Epithelial cell of prostate (primary cell): ENCODE results near the gene NTNG2.

Experiments
- DNase-seq: peaks from one replicate; pipeline ENCODE4 v3.0.0-alpha.2; 2011; ENCODE audit warnings: low read depth, low spot score
- H3K27ac ChIP-seq: fragments of 450-650 bp; 2 replicates; pipeline ENCODE4 v1.5.1; 2017; ENCODE audit warnings: mild to moderate bottlenecking

NTNG2 gene

GRCh38 chr9:132146039-132146438 lies 15.8 kb upstream of the NTNG2 start:
- no peak for DNase-seq
- H3K27ac ChIP-seq: no peak overlapping the region

DNA sequence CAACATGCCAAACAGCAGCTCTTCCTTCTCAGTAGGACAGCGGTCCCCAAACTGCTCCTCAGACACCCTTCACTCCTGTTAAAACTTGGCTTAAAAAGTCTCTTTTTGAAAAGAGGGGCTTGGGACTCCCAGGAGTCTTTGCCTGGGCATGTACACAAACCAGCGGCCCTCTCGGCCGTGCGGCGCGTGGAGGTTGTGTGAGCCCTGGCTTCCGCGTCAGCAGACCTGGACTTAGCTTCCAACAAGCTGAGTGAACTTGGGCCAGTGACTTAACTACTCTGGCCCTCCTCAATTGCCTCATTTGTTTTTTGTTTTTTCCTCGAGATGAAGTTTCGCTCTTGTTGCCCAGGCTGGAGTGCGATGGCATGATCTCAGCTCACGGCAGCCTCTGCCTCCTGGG lies 15.3 kb upstream of the NTNG2 start:
- no peak for DNase-seq

GRCh38 chr9:132147331-132147730 lies 14.5 kb upstream of the NTNG2 start:
- no peak overlapping the region for H3K27ac ChIP-seq
- DNase-seq: no peak

More for the DNA sequence above, 15.3 kb upstream of the NTNG2 start:
- no peak overlapping the region for H3K27ac ChIP-seq

DNA sequence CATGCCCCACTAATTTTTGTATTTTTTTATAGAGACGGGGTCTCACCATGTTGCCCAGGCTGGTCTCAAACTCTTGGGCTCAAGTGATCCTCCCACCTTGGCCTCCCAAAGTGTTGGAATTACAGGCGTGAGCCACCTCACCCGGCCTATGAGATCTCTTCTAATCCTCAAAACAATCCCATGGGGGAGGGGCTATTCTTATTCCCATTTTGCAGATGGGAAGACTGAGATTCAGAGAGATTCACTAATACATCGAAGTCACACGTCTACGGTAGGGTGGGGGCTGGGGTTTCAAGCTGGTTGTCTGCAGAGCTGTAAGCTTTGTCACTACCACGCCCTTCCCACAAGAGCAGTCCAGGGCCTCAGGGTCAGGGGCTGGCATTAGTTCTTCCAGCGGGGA lies 14.0 kb upstream of the NTNG2 start:
- no peak for DNase-seq
- H3K27ac ChIP-seq: no peak overlapping the region

GRCh38 chr9:132150256-132150655 lies 11.6 kb upstream of the NTNG2 start:
- H3K27ac ChIP-seq: no peak overlapping the region
- no peak for DNase-seq

- no peak overlapping the region for H3K27ac ChIP-seq
- DNase-seq: no peak
These were observed 10.7 kb upstream of the NTNG2 start for GRCh38 chr9:132151118-132151517.

- DNase-seq: no peak
- H3K27ac ChIP-seq: no peak overlapping the region
These were observed 9.6 kb upstream of the NTNG2 start for GRCh38 chr9:132152231-132152630.

DNA sequence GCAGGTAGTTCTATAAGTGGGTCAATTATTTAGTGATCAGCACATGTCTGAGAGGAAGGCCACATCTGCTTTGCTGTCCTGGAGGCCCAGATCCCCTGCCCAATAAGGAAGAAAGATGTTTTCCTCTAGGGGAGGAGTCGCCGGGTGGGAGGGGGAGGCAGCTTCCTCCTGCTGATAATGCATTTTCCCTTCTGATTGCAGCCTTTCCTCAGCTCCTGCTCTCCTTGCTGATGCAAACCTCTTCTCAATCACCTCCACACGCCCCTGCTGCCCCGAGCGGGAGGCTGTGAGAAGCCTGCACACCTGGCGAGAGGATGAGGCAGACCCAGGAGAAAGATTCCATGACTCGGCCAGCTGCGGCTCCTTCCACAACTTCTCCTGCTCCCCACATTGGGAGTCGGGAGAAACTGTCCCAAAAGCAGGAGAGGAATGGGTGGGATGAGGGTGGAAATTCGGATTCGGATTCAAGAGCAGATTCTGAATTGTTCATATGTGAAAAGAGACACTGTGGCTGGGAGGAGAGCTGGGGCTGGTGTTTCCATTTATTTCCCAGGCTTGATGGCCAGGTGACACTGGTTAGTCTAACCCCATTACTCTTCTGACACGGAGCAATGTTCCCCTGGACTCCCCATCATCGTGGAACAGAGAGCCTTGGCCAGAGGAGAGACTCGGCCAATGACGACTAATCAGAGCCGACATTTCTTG lies 6.8 kb upstream of the NTNG2 start:
- H3K27ac ChIP-seq: no peak overlapping the region
- DNase-seq: no peak

DNA sequence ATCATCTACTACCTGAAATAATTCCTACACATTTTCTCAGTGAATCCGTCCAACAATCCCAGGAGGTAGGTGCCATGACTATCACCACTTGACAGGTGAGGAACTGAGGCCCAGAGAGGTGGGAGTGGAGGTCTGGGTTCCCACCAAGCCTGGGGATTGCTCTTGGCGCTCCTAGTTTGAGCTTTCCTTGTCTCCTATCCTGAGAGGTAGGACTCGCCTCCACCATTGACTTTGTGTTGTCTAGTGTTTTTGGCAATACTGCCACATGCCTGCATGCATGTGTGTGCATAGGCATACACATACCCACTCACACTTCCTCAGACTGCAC lies 6.3 kb upstream of the NTNG2 start:
- DNase-seq: no peak
- H3K27ac ChIP-seq: no peak overlapping the region

- no peak for DNase-seq
- H3K27ac ChIP-seq: no peak overlapping the region
These were observed 5.6 kb upstream of the NTNG2 start for GRCh38 chr9:132156262-132156661.

DNA sequence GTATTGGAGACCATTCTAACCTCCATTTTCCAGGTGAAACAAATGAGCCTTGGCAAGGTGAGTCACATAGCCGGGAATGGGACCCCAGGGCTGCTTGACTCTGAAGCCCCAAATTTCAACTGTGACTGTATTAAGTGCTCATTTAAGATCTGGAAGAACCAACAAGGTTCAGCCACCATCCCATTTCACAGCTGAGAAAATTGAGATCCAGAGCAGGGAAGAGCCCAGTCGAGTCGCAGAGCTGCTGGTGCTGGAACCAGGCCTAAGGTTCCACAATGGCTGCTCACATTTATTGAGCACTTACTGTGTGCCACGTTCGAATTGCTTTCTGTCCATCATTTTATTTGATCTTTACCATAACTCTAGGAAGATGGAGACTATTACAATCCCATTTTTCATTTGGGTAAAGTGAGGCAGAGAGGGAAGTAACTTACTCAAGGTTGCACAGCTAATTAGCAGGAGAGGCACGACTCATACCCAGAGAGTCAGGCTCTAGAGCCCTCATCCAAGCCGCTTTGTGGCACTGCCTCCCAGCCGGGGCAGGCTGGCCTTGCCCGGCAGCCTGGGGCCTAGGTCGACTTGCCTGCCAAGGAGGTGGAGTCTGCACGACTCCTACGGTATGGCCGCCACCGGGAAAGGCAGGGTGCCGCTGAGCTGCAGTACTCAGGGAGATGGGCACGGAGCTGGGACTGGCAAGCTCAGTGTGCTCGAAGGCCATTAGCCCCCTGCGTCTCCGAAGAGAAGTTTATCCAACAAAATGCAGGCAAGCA lies 4.3 kb upstream of the NTNG2 start:
- no peak for DNase-seq
- H3K27ac ChIP-seq: no peak overlapping the region

DNA sequence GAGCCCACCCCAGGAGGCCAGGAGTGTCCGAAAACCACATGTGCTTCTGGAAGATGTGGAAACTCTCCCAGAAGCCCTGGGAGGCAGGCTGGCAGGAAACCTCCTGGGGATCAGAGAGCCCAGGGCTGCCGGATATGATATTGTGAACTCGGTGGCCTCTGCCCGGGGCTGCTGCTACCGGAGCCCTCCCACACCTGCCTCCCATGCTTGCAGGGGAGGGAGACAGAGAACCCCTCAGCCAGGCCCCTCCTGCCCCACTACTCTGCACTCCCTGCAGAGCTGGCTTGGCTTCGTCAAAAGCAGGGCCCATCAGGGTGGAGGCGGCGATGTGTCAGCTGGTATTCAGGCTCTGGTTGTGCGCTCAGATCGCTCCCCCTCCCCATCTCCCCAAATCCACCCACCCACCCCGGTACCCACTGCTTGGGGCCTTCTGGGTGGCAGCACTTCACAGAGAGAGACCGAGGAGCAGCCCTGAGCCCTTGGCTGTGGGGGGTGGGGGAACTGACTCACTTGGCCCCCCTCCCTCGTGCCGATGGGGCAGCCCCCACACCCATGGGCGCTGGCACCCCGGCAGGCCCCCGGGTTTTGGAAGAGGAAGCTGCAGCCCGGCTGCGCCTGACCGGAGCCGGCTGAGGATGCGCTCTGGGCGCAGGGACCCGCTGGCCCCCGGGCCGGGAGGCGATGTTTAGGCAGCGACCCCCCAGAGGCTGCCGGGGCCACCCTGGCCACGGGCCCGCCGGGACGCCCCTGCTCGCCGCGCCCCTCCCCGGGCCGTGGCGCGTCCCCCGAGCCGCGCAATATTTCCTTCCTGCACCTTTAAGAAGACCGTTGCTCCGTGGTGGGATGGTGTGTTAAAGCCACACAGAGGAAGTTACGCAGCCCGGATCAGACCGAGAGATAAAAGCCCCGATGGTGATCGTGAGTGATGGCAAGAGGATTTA lies 786 bp upstream of the NTNG2 start:
- no peak overlapping the region for H3K27ac ChIP-seq
- no peak for DNase-seq

GRCh38 chr9:132162764-132163456 lies 1.1 kb downstream of the NTNG2 start:
- H3K27ac ChIP-seq: no peak overlapping the region
- no peak for DNase-seq

DNA sequence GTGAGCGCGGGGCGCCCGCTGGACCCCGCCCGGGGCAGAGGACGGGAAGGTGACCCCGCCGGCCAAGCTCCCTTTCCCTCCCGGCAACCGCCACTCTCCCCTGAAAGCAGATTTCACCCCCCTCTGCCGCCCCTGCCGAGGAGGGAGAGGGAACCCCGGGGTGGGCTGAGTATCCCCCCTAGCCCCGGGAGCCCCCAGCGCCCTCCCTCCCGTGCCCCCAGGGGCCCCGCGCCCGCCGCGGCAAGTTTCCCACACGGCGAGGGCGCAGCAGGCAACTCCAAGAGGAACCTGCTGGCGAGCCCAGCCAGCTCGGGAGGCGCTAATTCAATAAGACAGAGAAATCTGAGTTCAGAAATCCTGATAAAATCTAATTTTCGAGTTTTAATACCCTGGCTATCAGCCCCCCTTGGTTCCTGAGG lies 1.6 kb downstream of the NTNG2 start:
- no peak overlapping the region for H3K27ac ChIP-seq
- DNase-seq: no peak

DNA sequence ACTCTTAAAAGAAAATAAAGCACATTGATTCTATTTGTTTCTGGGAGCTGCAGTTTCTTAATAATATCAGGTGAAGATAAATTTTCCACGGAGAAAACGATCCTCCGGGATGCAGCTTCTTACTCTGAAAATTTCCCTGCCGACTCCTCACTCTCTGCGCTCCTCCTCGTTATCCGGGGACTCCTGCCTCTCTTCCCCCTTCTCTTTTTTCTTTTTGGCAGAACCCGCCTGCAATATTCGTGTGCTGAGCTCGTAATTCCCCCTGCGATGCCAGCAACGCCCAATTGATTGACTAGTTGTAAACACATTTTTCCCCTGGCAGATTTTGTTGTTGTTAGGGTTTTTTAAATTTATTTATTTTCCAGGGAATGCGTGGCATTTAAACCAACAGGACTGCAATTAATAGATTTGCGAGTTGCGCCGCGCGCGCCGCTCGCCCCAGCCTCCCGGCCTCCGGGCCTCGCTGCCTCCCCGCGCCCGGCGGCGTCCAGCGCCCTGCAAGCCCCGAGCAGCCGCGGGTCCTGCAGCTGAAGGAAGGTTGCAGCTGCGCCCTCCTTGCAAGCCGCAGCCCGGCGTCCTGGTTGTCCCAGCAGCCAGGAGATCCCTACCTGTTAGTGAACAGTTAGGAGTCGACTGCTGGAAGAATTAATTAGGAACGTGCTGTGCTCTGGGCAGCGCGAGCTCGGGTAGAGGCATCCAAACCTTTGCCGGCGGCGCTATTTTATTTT lies 2.2 kb downstream of the NTNG2 start:
- no peak for DNase-seq

DNA sequence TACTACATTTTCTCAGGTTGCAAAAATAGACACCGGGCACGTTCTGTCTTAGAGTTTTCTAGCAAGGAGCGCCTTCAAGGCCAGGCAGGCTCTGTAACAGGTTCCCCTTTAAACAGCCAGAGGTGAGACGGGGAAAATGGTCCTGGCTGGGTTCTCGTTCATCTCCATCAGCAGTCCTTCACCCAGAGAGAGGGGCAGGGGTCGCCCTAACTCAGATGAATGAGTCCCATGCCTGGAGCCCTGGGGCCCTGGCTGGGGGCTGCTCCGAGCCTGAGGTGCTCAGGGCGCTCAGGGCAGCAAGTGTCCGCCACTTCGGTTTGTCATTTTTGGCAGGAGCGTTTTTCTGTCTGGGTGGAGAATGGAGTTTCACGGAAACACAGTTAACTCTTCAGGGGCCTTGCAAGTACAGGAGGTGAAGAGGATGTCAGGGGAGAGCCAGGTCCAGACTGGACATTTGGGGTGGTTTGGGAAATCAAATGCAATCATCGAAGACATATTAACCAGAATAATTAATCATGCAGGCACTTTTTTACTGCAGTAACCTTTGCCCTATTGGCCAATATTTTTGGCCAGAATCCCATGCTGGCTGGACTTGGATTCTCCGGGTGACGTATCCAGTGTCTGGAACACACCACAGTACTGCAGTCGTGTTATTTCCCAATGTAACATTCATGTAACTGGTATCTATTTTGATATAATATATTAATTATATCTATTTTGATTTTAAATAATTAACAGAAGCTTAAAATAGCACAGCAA lies 2.9 kb downstream of the NTNG2 start:
- no peak for DNase-seq

More for the DNA sequence above, 2.2 kb downstream of the NTNG2 start:
- no peak overlapping the region for H3K27ac ChIP-seq

GRCh38 chr9:132166599-132166998 lies 4.7 kb downstream of the NTNG2 start:
- no peak overlapping the region for H3K27ac ChIP-seq
- no peak for DNase-seq

More for the DNA sequence above, 2.9 kb downstream of the NTNG2 start:
- no peak overlapping the region for H3K27ac ChIP-seq

DNA sequence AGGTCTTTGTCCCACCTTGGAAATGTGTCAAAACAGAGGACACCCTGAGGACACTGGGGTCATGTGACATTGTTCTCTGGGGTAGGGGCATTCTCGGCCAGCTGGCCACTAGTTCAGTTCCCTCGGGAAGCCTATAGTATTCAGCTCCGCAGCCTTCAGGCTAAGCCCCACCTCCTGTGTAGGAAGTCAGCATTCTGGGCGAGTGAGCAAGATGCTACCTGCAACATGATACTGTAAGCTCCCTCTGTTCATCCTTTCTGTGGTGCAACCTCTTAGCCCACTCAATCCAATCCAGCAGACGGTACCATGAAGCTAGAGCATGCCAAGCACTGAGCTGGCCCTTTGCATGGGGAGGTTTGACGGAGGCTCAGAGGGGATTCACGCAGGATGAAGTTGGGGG lies 5.3 kb downstream of the NTNG2 start:
- H3K27ac ChIP-seq: no peak overlapping the region

DNA sequence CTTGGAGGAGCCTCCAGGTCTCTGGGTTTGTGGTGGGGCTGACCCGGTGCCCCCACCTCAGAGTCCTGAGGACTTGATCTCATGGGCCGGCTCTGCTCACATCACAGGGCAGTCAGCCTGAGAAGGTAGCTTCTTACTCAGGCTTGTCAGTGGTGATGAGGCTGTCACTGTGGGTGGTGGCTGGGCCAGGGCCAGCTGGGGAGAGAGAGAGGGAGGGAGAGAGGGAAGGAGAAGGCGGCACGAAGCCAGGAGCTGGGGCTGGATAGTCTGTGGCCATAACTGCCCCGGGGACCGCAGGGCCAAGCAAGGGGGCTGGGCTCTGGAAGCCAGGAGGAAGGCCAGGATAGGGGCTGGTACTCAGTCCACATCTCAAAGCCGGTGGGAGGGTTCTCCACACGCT lies 6.5 kb downstream of the NTNG2 start:
- no peak for DNase-seq
- H3K27ac ChIP-seq: no peak overlapping the region

More for the DNA sequence above, 5.3 kb downstream of the NTNG2 start:
- DNase-seq: no peak
